A549 (cell line): ENCODE measurements around the gene ZIC4. TPM values are rescaled to one million over a fixed set of nuclear protein-coding genes. Genes with fewer than 3 reads are reported as not detected.

ENCODE experiments used
- ATAC-seq, 2 experiments: fragments of 200-7000 bp in 1 of 2; fragments of >200 bp in 1 of 2; cut with Nextera tagmentation in 1 of 2; cut with Tn5 transposase in 1 of 2; 3 replicates each; pipeline versions ENCODE4 v1.8.0 to v1.9.1; 2018 to 2020; ENCODE audit warnings: mild to moderate bottlenecking in 1 of 2, moderate library complexity in 1 of 2
- CTCF ChIA-PET: fragments of 300-600 bp; sonication (Branson Sonifier 250); formaldehyde crosslinking; extraction: SDS; loops from one replicate; lab custom pipeline; 2021; ENCODE audit warnings: antibody characterized with exemption, inconsistent platforms; lab: Yijun Ruan, JAX
- POLR2A ChIA-PET: fragments of 350-600 bp; formaldehyde crosslinking; extraction: SDS; loops from one replicate; lab custom pipeline; 2021; ENCODE audit warnings: antibody characterized with exemption, inconsistent platforms; lab: Yijun Ruan, JAX
- DNase-seq, 2 experiments: peaks; one replicate each; pipeline versions ENCODE4 v3.0.0 to v3.0.0-alpha.2; 2011 to 2016; ENCODE audit warnings: low read depth in 1 of 2, low spot score in 1 of 2
- FAIRE-seq: peaks from 2 replicates; lab custom pipeline; 2011; peaks lifted over from hg19 to GRCh38; lab: Jason Lieb, UNC
- H3K27ac ChIP-seq, 2 experiments: fragments of >200 bp; sonication (Bioruptor Twin); formaldehyde crosslinking; 3 replicates each; pipeline ENCODE4 v1.5.1; 2016 to 2017
- H3K4me1 ChIP-seq: fragments of >200 bp; sonication (Bioruptor Twin); formaldehyde crosslinking; 3 replicates; pipeline ENCODE4 v1.6.1; 2016
- H3K4me2 ChIP-seq: fragments of >200 bp; sonication (Bioruptor Twin); formaldehyde crosslinking; 3 replicates; pipeline ENCODE4 v1.6.1; 2016
- H3K4me3 ChIP-seq: fragments of >200 bp; sonication (Bioruptor Twin); formaldehyde crosslinking; 3 replicates; pipeline ENCODE4 v1.5.1; 2016
- H3K9me3 ChIP-seq: fragments of >200 bp; sonication (Bioruptor Twin); formaldehyde crosslinking; 3 replicates; pipeline ENCODE4 v1.6.1; 2016
- CEBPB ChIP-seq, 2 experiments: fragments of >200 bp in 1 of 2; sonication (Bioruptor Twin) in 1 of 2; formaldehyde crosslinking in 1 of 2; IDR thresholded peaks; 2 replicates each; pipeline ENCODE4 v1.6.1; 2012 to 2016
- CHD2 ChIP-seq: fragments of 150-350 bp; IDR thresholded peaks from 2 replicates; pipeline ENCODE4 v1.6.1; 2014; ENCODE audit warnings: low read length; ENCODE audit not compliant: partially characterized antibody
- E2F6 ChIP-seq: IDR thresholded peaks from 2 replicates; pipeline ENCODE4 v1.6.1; 2012; ENCODE audit warnings: low read depth, borderline replicate concordance
- EHF ChIP-seq: fragments of 250-450 bp; sonication (Bioruptor Pico); IDR thresholded peaks from 2 replicates; pipeline ENCODE4 v1.5.0; 2020; ENCODE audit warnings: mild to moderate bottlenecking
- ELK1 ChIP-seq: fragments of 150-350 bp; IDR thresholded peaks from 2 replicates; pipeline ENCODE4 v1.6.1; 2014; ENCODE audit warnings: low read depth, mild to moderate bottlenecking, low read length
- ESRRA ChIP-seq: fragments of 150-350 bp; IDR thresholded peaks from 2 replicates; pipeline ENCODE4 v1.6.1; 2014; ENCODE audit warnings: mild to moderate bottlenecking, low read length, borderline replicate concordance
- HOXA7 ChIP-seq: fragments of 250-450 bp; sonication (Bioruptor Pico); IDR thresholded peaks from 2 replicates; pipeline ENCODE4 v1.5.0; 2020; ENCODE audit warnings: mild to moderate bottlenecking, moderate library complexity
- HOXB13 ChIP-seq: fragments of 250-450 bp; sonication (Bioruptor Pico); IDR thresholded peaks from 2 replicates; pipeline ENCODE4 v1.5.0; 2020; ENCODE audit warnings: low read depth, mild to moderate bottlenecking, moderate library complexity
- HOXB5 ChIP-seq: fragments of 250-450 bp; sonication (Bioruptor Pico); IDR thresholded peaks from 2 replicates; pipeline ENCODE4 v1.5.0; 2020; ENCODE audit warnings: mild to moderate bottlenecking, moderate library complexity
- JUNB ChIP-seq: fragments of >200 bp; sonication (Bioruptor Twin); formaldehyde crosslinking; IDR thresholded peaks from 2 replicates; pipeline ENCODE4 v1.6.1; 2016
- MAX ChIP-seq: IDR thresholded peaks from 2 replicates; pipeline ENCODE4 v1.6.1; 2012
- MYC ChIP-seq: IDR thresholded peaks from 2 replicates; pipeline ENCODE4 v1.6.1; 2012; ENCODE audit warnings: mild to moderate bottlenecking, inconsistent platforms, low read length, improper control_type of control experiment, borderline replicate concordance
- REST ChIP-seq: fragments of 200-600 bp; sonication (generic); IDR thresholded peaks from 2 replicates; pipeline ENCODE4 v1.6.1; 2016; ENCODE audit warnings: antibody characterized with exemption, mild to moderate bottlenecking, moderate library complexity
- ZNF302 ChIP-seq: fragments of 250-450 bp; sonication (Bioruptor Pico); IDR thresholded peaks from 2 replicates; pipeline ENCODE4 v1.9.0; 2021; ENCODE audit warnings: inconsistent platforms, mild to moderate bottlenecking, moderate library complexity
- WGBS: methylation state at CpG from one replicate; pipeline ENCODE4 v1.1.6; 2017; ENCODE audit errors: missing lambda C conversion rate; 5-methylcytosine and 5-hydroxymethylcytosine counted together
- polyA plus RNA-seq, 4 experiments: library from polyadenylated mRNA; depleted of rRNA in 3 of 4; stranded (reverse); fragments of >200 nt; fragmentation: RNase III in 1 of 4; extraction: RNeasy Plus Mini Kit Qiagen cat#74134 plus additional on column Dnase treatment in 1 of 4; gene quantifications; 2 replicates in 3 of 4; 3 replicates in 1 of 4; pipeline ENCODE4 v1.2.3, GENCODE V29; 2011 to 2017

ZIC4 gene
- polyA plus RNA-seq, 2 of the 4 experiments (the other 2 are of a cell fraction): not detected

- no peak for ATAC-seq
These were observed 12.9 kb downstream of the ZIC4 start for GRCh38 chr3:147393261-147393942.

GRCh38 chr3:147392625-147392946, 13.8 kb downstream of the ZIC4 start:
- no peak for FAIRE-seq

More at GRCh38 chr3:147393261-147393942, 12.9 kb downstream of the ZIC4 start:
- ChIA-PET CTCF (interaction anchor here (0.5 to 1.2 kb wide), 2 partner anchors 10 to 1758 kb away, joined by 3 read pairs; no protein-coding TSS in a partner anchor), POLR2A (no interaction called here)
- H3K9me3 ChIP-seq: no peaks in the 10 kb centered on the region
- H3K4me1 ChIP-seq: no peaks in the 10 kb centered on the region
- H3K4me2 ChIP-seq: no peak overlapping the region
- WGBS: 91% methylated on average over 43 of the region's 54 CpGs
- H3K4me3 ChIP-seq: no peak overlapping the region
- DNase-seq: no peak
- FAIRE-seq: no peak
- TF ChIP-seq ZNF302 (no peak), E2F6 (no peak), ELK1 (no peak), REST (no peak), CEBPB (IDR thresholded peaks at IDR 0.05) (no peak), CHD2 (no peak), EHF (CRISPR knock-in tag) (no peak), ESRRA (no peak), HOXB5 (CRISPR knock-in tag) (no peak), HOXA7 (CRISPR knock-in tag) (no peak)
- H3K27ac ChIP-seq: no peak overlapping the region

More at GRCh38 chr3:147392625-147392946, 13.8 kb downstream of the ZIC4 start:
- ATAC-seq: no peak
- 64% methylated on average over 13 of the region's 15 CpGs for WGBS
- Histone ChIP-seq H3K4me3 (no peak overlapping the region), H3K9me3 (no peaks in the 10 kb centered on the region), H3K4me2 (no peak overlapping the region), H3K27ac (no peak overlapping the region)
- no peak for DNase-seq
- CTCF ChIA-PET: interaction anchor here (0.5 kb wide), 1 partner anchor 1759 kb away, joined by 3 read pairs; no protein-coding TSS in a partner anchor
- TF ChIP-seq REST (no peak), ELK1 (no peak), JUNB (no peak), HOXB13 (CRISPR knock-in tag) (no peak), MAX (no peak), MYC (no peak)
- TF ChIP-seq, all 56 proteins: peak for 0
- no peaks in the 10 kb centered on the region for H3K4me1 ChIP-seq
- POLR2A ChIA-PET: no interaction called here
